SU-DHL-6 (cell line): ENCODE data around the gene PTPN6.

ENCODE experiments used
- CTCF ChIP-seq: fragments of 200-600 bp; sonication (generic); IDR thresholded peaks from one replicate; pipeline ENCODE4 v1.5.1; 2017; ENCODE audit warnings: antibody characterized with exemption, mild to moderate bottlenecking, low read length, moderate library complexity; ENCODE audit not compliant: insufficient read depth, poor library complexity, severe bottlenecking
- EZH2phosphoT487 ChIP-seq: fragments of 200-600 bp; sonication (generic), shearing (Covaris generic); conservative IDR thresholded peaks from 2 replicates; pipeline ENCODE4 v1.6.1; 2018; ENCODE audit warnings: mild to moderate bottlenecking, antibody characterized with exemption, low read length, moderate library complexity, mixed read lengths

- no peak for TF ChIP-seq CTCF
- no peak for TF ChIP-seq EZH2phosphoT487
Observed at GRCh38 chr12:6980740-6981139, 29.6 kb downstream of the PTPN6 start.
